ENCODE measurements around the gene KLHDC9. TPM values are rescaled to one million over a fixed set of nuclear protein-coding genes. Genes with fewer than 3 reads are reported as not detected.
A peak's percentile ranks its signal among the peaks of the same experiment; 100 is the strongest.

The KLHDC9 gene
- total and polyA plus RNA-seq, 5 donors from 2014 or later: 0.28 to 0.46 TPM; not detected in 3

DNA sequence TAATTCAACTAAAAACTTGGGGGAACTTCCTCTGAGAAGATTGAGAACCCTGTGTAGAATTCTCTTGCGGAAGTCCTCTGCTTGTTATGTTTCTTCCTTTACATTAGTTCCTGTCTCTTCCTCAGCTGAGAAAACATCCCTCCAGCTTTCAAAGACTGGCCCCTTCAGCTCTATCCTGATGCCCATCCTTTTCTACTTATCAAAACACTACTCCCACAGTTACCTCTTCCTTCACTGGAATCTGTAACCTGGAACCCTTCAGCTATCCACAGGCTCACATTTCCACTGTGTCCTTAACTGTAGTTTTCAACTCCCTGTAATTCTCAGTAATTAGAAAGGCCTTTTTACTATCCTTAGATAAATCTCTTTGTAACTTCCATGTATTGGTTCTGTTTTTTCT lies 40.3 kb downstream of the KLHDC9 start:
- ATAC-seq (ENCODE audit: low read depth in 2 of 2) (no peak), DNase-seq (no peak)
- Histone ChIP-seq H3K27me3 (ENCODE audit: control insufficient read depth, insufficient read depth, low read length) (no peaks in the 10 kb centered on the region), H3K36me3 (ENCODE audit: control insufficient read depth, insufficient read depth, low read length) (no peaks in the 10 kb centered on the region), H3K4me1 (ENCODE audit: control insufficient read depth, insufficient read depth, low read length, poor library complexity, severe bottlenecking) (peaks cover 5% of the 10 kb centered on the region), H3K4me3 (ENCODE audit: low read depth, low read length) (no peak overlapping the region), H3K27ac (ENCODE audit: insufficient read depth, low read length, poor library complexity, severe bottlenecking) (no peak overlapping the region), H3K9me3 (ENCODE audit: control insufficient read depth in 2 of 2, low read length in 2 of 2) (no peaks in the 10 kb centered on the region)
- peak overlapping the region in 1 of 4 donors; percentile 10 for H3K4me3 Mint-ChIP-seq
- H3K9me3 Mint-ChIP-seq: no peaks in the 10 kb centered on the region
- H3K36me3 Mint-ChIP-seq: no peaks in the 10 kb centered on the region
- H3K27me3 Mint-ChIP-seq: no peaks in the 10 kb centered on the region
- H3K4me1 Mint-ChIP-seq: peaks cover 0 to 14% (median 8%) of the 10 kb centered on the region in 4 donors
- H3K27ac Mint-ChIP-seq: peak overlapping the region; percentile 59 to 81 (median 64)

DNA sequence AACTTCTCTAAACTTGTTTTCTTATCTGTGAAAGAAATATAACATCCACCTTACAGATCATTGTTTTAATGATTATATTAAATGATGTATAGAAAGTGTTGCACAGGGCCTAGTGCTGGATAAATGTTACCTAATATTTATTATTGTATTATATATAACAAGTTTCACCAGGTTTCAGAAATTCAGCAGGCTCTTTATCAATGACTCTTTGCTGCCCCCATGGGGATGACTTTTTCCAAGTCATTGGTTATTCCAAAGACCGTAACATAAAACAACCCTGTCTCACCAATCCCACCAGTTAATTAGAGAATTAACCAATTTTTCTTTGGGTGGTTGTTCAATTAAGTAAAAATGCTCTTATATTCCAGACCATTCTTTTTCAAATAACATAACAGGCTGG lies 41.6 kb downstream of the KLHDC9 start:
- no peaks in the 10 kb centered on the region for H3K9me3 ChIP-seq (ENCODE audit: control insufficient read depth in 2 of 2, low read length in 2 of 2)
- Mint-ChIP-seq H3K9me3 (no peaks in the 10 kb centered on the region), H3K36me3 (no peaks in the 10 kb centered on the region), H3K27me3 (no peaks in the 10 kb centered on the region), H3K4me3 (no peak overlapping the region), H3K4me1 (peaks cover 0 to 14% (median 8%) of the 10 kb centered on the region in 4 donors), H3K27ac (no peak overlapping the region)
- H3K27me3 ChIP-seq (ENCODE audit: control insufficient read depth, insufficient read depth, low read length): no peaks in the 10 kb centered on the region
- no peak overlapping the region for H3K27ac ChIP-seq (ENCODE audit: insufficient read depth, low read length, poor library complexity, severe bottlenecking)
- DNase-seq (peak; percentile 23 to 67 (median 51)), ATAC-seq (ENCODE audit: low read depth in 2 of 2) (no peak)
- no peaks in the 10 kb centered on the region for H3K4me1 ChIP-seq (ENCODE audit: control insufficient read depth, insufficient read depth, low read length, poor library complexity, severe bottlenecking)
- H3K36me3 ChIP-seq (ENCODE audit: control insufficient read depth, insufficient read depth, low read length): no peaks in the 10 kb centered on the region
- H3K4me3 ChIP-seq (ENCODE audit: low read depth, low read length): no peak overlapping the region

DNA sequence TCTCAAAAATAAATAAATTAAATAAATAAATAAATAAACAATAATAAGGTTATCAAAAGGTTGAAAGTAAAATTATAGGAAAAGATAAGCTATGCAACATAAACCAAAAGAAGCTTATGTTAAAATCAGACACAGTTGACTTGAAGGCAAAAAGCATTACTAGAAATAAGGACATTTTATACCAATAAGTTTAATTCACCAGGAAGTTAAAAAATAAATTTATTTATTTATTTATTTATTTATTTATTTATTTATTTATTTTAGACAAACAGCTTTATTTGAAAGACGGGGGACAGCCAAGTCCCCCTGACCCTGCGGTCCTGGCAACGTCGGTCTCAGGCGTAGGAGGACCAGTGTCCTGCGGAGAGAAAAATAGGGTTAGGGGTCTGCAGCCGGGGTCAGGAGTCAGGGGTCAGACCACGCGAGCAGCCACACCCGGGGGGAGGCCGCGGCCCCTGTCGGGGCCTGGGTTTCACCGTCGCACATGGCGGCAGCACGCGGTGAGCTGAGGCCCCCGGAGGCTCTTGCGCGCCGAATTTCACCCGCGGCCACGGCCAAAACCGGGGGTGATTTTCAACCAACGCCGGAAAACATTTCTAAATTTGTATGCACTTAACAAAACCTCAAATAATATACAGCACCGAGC lies 42.7 kb downstream of the KLHDC9 start:
- Mint-ChIP-seq H3K9me3 (no peaks in the 10 kb centered on the region), H3K27ac (no peak overlapping the region), H3K4me3 (no peak overlapping the region), H3K27me3 (no peaks in the 10 kb centered on the region), H3K4me1 (peaks cover 0 to 7% (median 5%) of the 10 kb centered on the region in 4 donors), H3K36me3 (no peaks in the 10 kb centered on the region)
- no peaks in the 10 kb centered on the region for H3K27me3 ChIP-seq (ENCODE audit: control insufficient read depth, insufficient read depth, low read length)
- DNase-seq (no peak), ATAC-seq (ENCODE audit: low read depth in 2 of 2) (no peak)
- no peaks in the 10 kb centered on the region for H3K36me3 ChIP-seq (ENCODE audit: control insufficient read depth, insufficient read depth, low read length)
- no peak overlapping the region for H3K4me3 ChIP-seq (ENCODE audit: low read depth, low read length)
- no peaks in the 10 kb centered on the region for H3K9me3 ChIP-seq (ENCODE audit: control insufficient read depth in 2 of 2, low read length in 2 of 2)
- H3K4me1 ChIP-seq (ENCODE audit: control insufficient read depth, insufficient read depth, low read length, poor library complexity, severe bottlenecking): no peaks in the 10 kb centered on the region
- H3K27ac ChIP-seq (ENCODE audit: insufficient read depth, low read length, poor library complexity, severe bottlenecking): no peak overlapping the region

DNA sequence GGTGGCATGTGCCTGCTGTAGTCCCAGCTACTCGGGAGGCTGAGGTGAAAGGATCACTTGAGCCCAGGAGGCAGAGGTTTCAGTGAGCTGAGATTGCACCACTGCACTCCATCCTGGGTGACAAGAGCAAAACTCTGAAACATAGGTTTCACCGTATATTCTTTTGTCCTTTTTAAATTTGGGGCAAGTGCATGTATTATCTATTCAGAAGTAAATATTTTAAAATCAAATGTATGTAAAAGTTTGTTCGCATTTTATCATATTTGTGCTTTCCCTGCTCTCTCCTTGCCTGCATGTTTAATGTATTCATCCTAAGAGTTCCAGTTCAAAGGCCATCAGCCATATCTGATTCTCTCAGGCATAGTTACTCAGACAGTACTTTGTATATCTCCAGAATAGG lies 47.7 kb downstream of the KLHDC9 start:
- ATAC-seq (ENCODE audit: low read depth in 2 of 2) (no peak), DNase-seq (no peak)
- Mint-ChIP-seq H3K27me3 (no peaks in the 10 kb centered on the region), H3K36me3 (no peaks in the 10 kb centered on the region), H3K4me3 (no peak overlapping the region), H3K27ac (no peak overlapping the region), H3K4me1 (no peaks in the 10 kb centered on the region), H3K9me3 (no peaks in the 10 kb centered on the region)
- H3K9me3 ChIP-seq (ENCODE audit: control insufficient read depth in 2 of 2, low read length in 2 of 2): no peaks in the 10 kb centered on the region
- no peak overlapping the region for H3K27ac ChIP-seq (ENCODE audit: insufficient read depth, low read length, poor library complexity, severe bottlenecking)
- no peaks in the 10 kb centered on the region for H3K27me3 ChIP-seq (ENCODE audit: control insufficient read depth, insufficient read depth, low read length)
- H3K4me1 ChIP-seq (ENCODE audit: control insufficient read depth, insufficient read depth, low read length, poor library complexity, severe bottlenecking): no peaks in the 10 kb centered on the region
- H3K36me3 ChIP-seq (ENCODE audit: control insufficient read depth, insufficient read depth, low read length): no peaks in the 10 kb centered on the region
- no peak overlapping the region for H3K4me3 ChIP-seq (ENCODE audit: low read depth, low read length)

Other genes starting within 250 kb of the KLHDC9 start
- gene CD244, start 235.5 kb upstream of the KLHDC9 start, total RNA-seq: 0.47 TPM
- gene CD244, start 235.5 kb upstream of the KLHDC9 start, polyA plus RNA-seq: under 1 TPM; 0.26 to 0.63 (median 0.43) TPM
- not detected for gene ITLN1, start 213.2 kb upstream of the KLHDC9 start, total RNA-seq
- gene ITLN1, start 213.2 kb upstream of the KLHDC9 start, polyA plus RNA-seq: not detected
- not detected for gene ITLN2, start 143.6 kb upstream of the KLHDC9 start, total RNA-seq
- not detected for gene ITLN2, start 143.6 kb upstream of the KLHDC9 start, polyA plus RNA-seq
- gene F11R, start 77.2 kb upstream of the KLHDC9 start, total RNA-seq: 18.4 TPM
- 10 to 100 TPM in 1 of 4 donors, 1 to 10 TPM in 3; 6.3 to 11.2 (median 7.9) TPM for gene F11R, start 77.2 kb upstream of the KLHDC9 start, polyA plus RNA-seq
- gene TSTD1, start 59.4 kb upstream of the KLHDC9 start, total RNA-seq: 61.3 TPM
- gene TSTD1, start 59.4 kb upstream of the KLHDC9 start, polyA plus RNA-seq: 100 to 1,000 TPM; 340 to 451 (median 422) TPM
- gene USF1, start 52.4 kb upstream of the KLHDC9 start, total RNA-seq: 102 TPM
- 1 to 10 TPM; 4.2 to 8.1 (median 6.1) TPM for gene USF1, start 52.4 kb upstream of the KLHDC9 start, polyA plus RNA-seq
- gene ARHGAP30, start 28.5 kb upstream of the KLHDC9 start, total RNA-seq: 204 TPM
- 100 to 1,000 TPM; 144 to 159 (median 151) TPM for gene ARHGAP30, start 28.5 kb upstream of the KLHDC9 start, polyA plus RNA-seq
- gene NECTIN4, start 8.8 kb upstream of the KLHDC9 start, total RNA-seq: not detected
- gene NECTIN4, start 8.8 kb upstream of the KLHDC9 start, polyA plus RNA-seq: under 1 TPM in 1 of 4 donors, not detected in 3; 0.05 TPM
- 48.0 TPM for gene PFDN2, start 19.7 kb downstream of the KLHDC9 start, total RNA-seq
- 100 to 1,000 TPM in 2 of 4 donors, 10 to 100 TPM in 2; 90.9 to 109 (median 98.6) TPM for gene PFDN2, start 19.7 kb downstream of the KLHDC9 start, polyA plus RNA-seq
- 28.2 TPM for gene NIT1, start 19.7 kb downstream of the KLHDC9 start, total RNA-seq
- 10 to 100 TPM; 21.1 to 24.5 (median 22.2) TPM for gene NIT1, start 19.7 kb downstream of the KLHDC9 start, polyA plus RNA-seq
- 40.9 TPM for gene DEDD, start 34.3 kb downstream of the KLHDC9 start, total RNA-seq
- gene DEDD, start 34.3 kb downstream of the KLHDC9 start, polyA plus RNA-seq: 10 to 100 TPM; 39.5 to 46.4 (median 41.8) TPM
- gene UFC1, start 55.6 kb downstream of the KLHDC9 start, total RNA-seq: 115 TPM
- 100 to 1,000 TPM; 147 to 188 (median 171) TPM for gene UFC1, start 55.6 kb downstream of the KLHDC9 start, polyA plus RNA-seq
- gene USP21, start 61.1 kb downstream of the KLHDC9 start, total RNA-seq: 36.9 TPM
- gene USP21, start 61.1 kb downstream of the KLHDC9 start, polyA plus RNA-seq: 10 to 100 TPM; 18.8 to 27.0 (median 22.1) TPM
- gene PPOX, start 68.1 kb downstream of the KLHDC9 start, total RNA-seq: 45.3 TPM
- gene PPOX, start 68.1 kb downstream of the KLHDC9 start, polyA plus RNA-seq: 10 to 100 TPM; 18.0 to 32.9 (median 22.3) TPM
- gene B4GALT3, start 79.1 kb downstream of the KLHDC9 start, total RNA-seq: 68.1 TPM
- 100 to 1,000 TPM in 1 of 4 donors, 10 to 100 TPM in 3; 75.6 to 104 (median 84.9) TPM for gene B4GALT3, start 79.1 kb downstream of the KLHDC9 start, polyA plus RNA-seq
- gene ADAMTS4, start 100.7 kb downstream of the KLHDC9 start, total RNA-seq: 5.3 TPM
- gene ADAMTS4, start 100.7 kb downstream of the KLHDC9 start, polyA plus RNA-seq: 1 to 10 TPM in 1 of 4 donors, under 1 TPM in 2, not detected in 1; 0.36 to 1.4 (median 0.37) TPM
- gene NDUFS2, start 104.0 kb downstream of the KLHDC9 start, total RNA-seq: 67.5 TPM
- gene NDUFS2, start 104.0 kb downstream of the KLHDC9 start, polyA plus RNA-seq: 100 to 1,000 TPM; 107 to 128 (median 117) TPM
- 2.9 TPM for gene FCER1G, start 116.9 kb downstream of the KLHDC9 start, total RNA-seq
- 100 to 1,000 TPM in 2 of 4 donors, 10 to 100 TPM in 2; 48.4 to 121 (median 101) TPM for gene FCER1G, start 116.9 kb downstream of the KLHDC9 start, polyA plus RNA-seq
- not detected for gene APOA2, start 125.3 kb downstream of the KLHDC9 start, total RNA-seq
- gene APOA2, start 125.3 kb downstream of the KLHDC9 start, polyA plus RNA-seq: not detected
- gene TOMM40L, start 127.7 kb downstream of the KLHDC9 start, total RNA-seq: 8.6 TPM
- gene TOMM40L, start 127.7 kb downstream of the KLHDC9 start, polyA plus RNA-seq: 1 to 10 TPM; 5.3 to 7.1 (median 6.0) TPM
- not detected for gene NR1I3, start 139.8 kb downstream of the KLHDC9 start, total RNA-seq
- under 1 TPM in 1 of 4 donors, not detected in 3; 0.21 TPM for gene NR1I3, start 139.8 kb downstream of the KLHDC9 start, polyA plus RNA-seq
- gene PCP4L1, start 160.4 kb downstream of the KLHDC9 start, total RNA-seq: not detected
- under 1 TPM in 1 of 4 donors, not detected in 3; 0.38 TPM for gene PCP4L1, start 160.4 kb downstream of the KLHDC9 start, polyA plus RNA-seq
- 2.3 TPM for gene MPZ, start 211.6 kb downstream of the KLHDC9 start, total RNA-seq
- not detected for gene MPZ, start 211.6 kb downstream of the KLHDC9 start, polyA plus RNA-seq
- gene SDHC, start 216.0 kb downstream of the KLHDC9 start, total RNA-seq: 80.9 TPM
- 100 to 1,000 TPM; 198 to 294 (median 247) TPM for gene SDHC, start 216.0 kb downstream of the KLHDC9 start, polyA plus RNA-seq